MM.1S (cell line): ENCODE measurements around the gene LAP3.
A peak's percentile ranks its signal among the peaks of the same experiment; 100 is the strongest.

Experiments used
- DNase-seq: peaks from one replicate; pipeline ENCODE4 v3.0.0-alpha.2; 2015
- H2AFZ ChIP-seq: fragments of 300-600 bp; sonication (generic); 2 replicates; pipeline ENCODE4 v1.6.0; 2016; ENCODE audit warnings: antibody characterized with exemption, low read length
- H3F3A ChIP-seq: fragments of 300-600 bp; sonication (generic); 2 replicates; pipeline ENCODE4 v1.6.1; 2016; ENCODE audit warnings: mild to moderate bottlenecking, antibody characterized with exemption, low read length, moderate library complexity, mixed read lengths; ENCODE audit not compliant: insufficient read depth
- H3K27ac ChIP-seq: fragments of 300-600 bp; sonication (generic); 2 replicates; pipeline ENCODE4 v1.5.1; 2016; ENCODE audit warnings: mild to moderate bottlenecking, low read length
- H3K27me3 ChIP-seq: fragments of 300-600 bp; sonication (generic); replicated peaks from 2 replicates; pipeline ENCODE4 v1.6.0; 2016; ENCODE audit warnings: low read length; ENCODE audit not compliant: insufficient read depth
- H3K36me3 ChIP-seq: fragments of 300-600 bp; sonication (generic); replicated peaks from 2 replicates; pipeline ENCODE4 v1.6.1; 2016; ENCODE audit warnings: mild to moderate bottlenecking, low read length, mixed read lengths; ENCODE audit not compliant: insufficient read depth
- H3K4me1 ChIP-seq: fragments of 300-600 bp; sonication (generic); 2 replicates; pipeline ENCODE4 v1.6.1; 2016; ENCODE audit warnings: low read length, mixed read lengths
- H3K4me2 ChIP-seq: fragments of 300-600 bp; sonication (generic); 2 replicates; pipeline ENCODE4 v1.6.0; 2016; ENCODE audit warnings: low read depth, low read length
- H3K4me3 ChIP-seq: fragments of 300-600 bp; sonication (generic); 2 replicates; pipeline ENCODE4 v1.5.1; 2016; ENCODE audit warnings: low read length, mixed read lengths
- H3K79me2 ChIP-seq: fragments of 300-600 bp; sonication (generic); 2 replicates; pipeline ENCODE4 v1.6.1; 2016; ENCODE audit warnings: mixed run types, low read length, mixed read lengths
- H3K9ac ChIP-seq: fragments of 300-600 bp; sonication (generic); 2 replicates; pipeline ENCODE4 v1.6.1; 2016; ENCODE audit warnings: low read length, mixed read lengths
- H3K9me2 ChIP-seq: fragments of 300-600 bp; sonication (generic); replicated peaks from 2 replicates; pipeline ENCODE4 v1.6.1; 2016; ENCODE audit warnings: mild to moderate bottlenecking, low read length, mixed read lengths; ENCODE audit not compliant: insufficient read depth
- H3K9me3 ChIP-seq: fragments of 300-600 bp; sonication (generic); replicated peaks from 2 replicates; pipeline ENCODE4 v1.6.1; 2016; ENCODE audit warnings: mild to moderate bottlenecking, low read length, mixed read lengths; ENCODE audit not compliant: insufficient read depth
- H4K20me1 ChIP-seq: fragments of 300-600 bp; sonication (generic); 2 replicates; pipeline ENCODE4 v1.6.1; 2016; ENCODE audit warnings: mild to moderate bottlenecking, low read length, moderate library complexity, mixed read lengths; ENCODE audit not compliant: insufficient read depth
- EZH2 ChIP-seq: fragments of 300-600 bp; sonication (generic); optimal IDR thresholded peaks from 2 replicates; pipeline ENCODE3; 2017; ENCODE audit warnings: low read depth, mild to moderate bottlenecking, antibody characterized with exemption, low read length, mixed read lengths
- EZH2phosphoT487 ChIP-seq: fragments of 300-600 bp; sonication (generic); IDR thresholded peaks from 2 replicates; pipeline ENCODE4 v1.6.1; 2018; ENCODE audit warnings: antibody characterized with exemption, low read length
- TF ChIP-seq, protein P1 (sequence below): fragments of 300-600 bp; sonication (generic); IDR thresholded peaks from 2 replicates; pipeline ENCODE4 v1.5.1; 2016; ENCODE audit warnings: antibody characterized with exemption, low read length, mixed read lengths

Gene LAP3

DNA sequence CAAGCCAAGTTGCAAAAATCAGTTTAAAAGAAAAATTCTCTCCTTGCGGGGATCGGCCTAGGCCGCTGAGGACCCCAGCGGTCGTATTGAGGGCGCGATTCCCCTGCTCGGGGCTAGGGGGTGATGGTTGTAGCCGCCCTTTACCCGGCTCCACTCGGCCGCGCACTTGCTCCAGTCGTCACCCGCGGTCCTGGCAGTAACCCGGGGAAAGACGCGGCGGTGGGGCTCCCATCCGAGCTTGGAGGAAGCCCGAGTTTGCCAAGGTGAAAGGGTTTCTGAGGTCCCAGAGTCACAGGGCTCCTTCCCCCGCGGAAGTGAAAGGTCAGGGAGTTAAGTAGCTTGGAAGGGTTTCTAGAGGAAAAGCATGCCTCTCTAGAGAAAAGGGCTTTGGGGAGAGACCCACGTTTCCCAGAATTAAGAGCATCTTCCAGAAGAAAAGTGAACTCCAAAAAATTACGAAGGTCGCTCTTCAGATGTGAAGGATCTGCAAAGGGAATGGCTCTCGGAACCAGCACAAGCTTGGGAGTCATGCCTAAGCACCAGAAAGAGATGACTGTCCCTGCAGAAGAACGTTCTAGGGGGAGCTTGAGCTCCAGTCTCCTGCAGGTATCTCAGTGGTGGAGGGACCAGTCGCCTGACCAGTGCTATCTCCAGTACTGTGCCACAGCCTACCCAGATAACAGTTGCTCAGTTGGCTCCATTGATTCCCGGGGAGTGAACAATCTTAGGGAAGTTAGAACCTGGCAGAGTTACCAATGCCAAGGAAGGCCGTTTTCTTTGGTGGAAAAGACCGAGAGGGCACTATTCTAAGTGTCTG lies 875 bp downstream of the LAP3 start:
- peak overlapping the region; percentile 97 for H3K9ac ChIP-seq
- peak overlapping the region; percentile 50 for H2AFZ ChIP-seq
- H3K79me2 ChIP-seq, result peaks cover 52% of the 10 kb centered on the region
- H3K4me3 ChIP-seq, result peak overlapping the region; percentile 93
- peaks cover 23% of the 10 kb centered on the region for H3K4me1 ChIP-seq
- H3K4me2 ChIP-seq, result peak overlapping the region; percentile 76
- H3K36me3 ChIP-seq, result peaks cover 15% of the 10 kb centered on the region; the same call in 1 of the 2 replicates
- H3K27me3 ChIP-seq, result no peaks in the 10 kb centered on the region
- H3K27ac ChIP-seq, result peak overlapping the region; percentile 96
- H3K9me3 ChIP-seq, result no peaks in the 10 kb centered on the region
- no peaks in the 10 kb centered on the region for H4K20me1 ChIP-seq
- peak; percentile 35 for DNase-seq
- no peaks in the 10 kb centered on the region for H3K9me2 ChIP-seq
- TF ChIP-seq, protein P1, sequence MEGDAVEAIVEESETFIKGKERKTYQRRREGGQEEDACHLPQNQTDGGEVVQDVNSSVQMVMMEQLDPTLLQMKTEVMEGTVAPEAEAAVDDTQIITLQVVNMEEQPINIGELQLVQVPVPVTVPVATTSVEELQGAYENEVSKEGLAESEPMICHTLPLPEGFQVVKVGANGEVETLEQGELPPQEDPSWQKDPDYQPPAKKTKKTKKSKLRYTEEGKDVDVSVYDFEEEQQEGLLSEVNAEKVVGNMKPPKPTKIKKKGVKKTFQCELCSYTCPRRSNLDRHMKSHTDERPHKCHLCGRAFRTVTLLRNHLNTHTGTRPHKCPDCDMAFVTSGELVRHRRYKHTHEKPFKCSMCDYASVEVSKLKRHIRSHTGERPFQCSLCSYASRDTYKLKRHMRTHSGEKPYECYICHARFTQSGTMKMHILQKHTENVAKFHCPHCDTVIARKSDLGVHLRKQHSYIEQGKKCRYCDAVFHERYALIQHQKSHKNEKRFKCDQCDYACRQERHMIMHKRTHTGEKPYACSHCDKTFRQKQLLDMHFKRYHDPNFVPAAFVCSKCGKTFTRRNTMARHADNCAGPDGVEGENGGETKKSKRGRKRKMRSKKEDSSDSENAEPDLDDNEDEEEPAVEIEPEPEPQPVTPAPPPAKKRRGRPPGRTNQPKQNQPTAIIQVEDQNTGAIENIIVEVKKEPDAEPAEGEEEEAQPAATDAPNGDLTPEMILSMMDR, result peak; percentile 14
- no peak for TF ChIP-seq EZH2
- peaks cover 34% of the 10 kb centered on the region for H3F3A ChIP-seq

DNA sequence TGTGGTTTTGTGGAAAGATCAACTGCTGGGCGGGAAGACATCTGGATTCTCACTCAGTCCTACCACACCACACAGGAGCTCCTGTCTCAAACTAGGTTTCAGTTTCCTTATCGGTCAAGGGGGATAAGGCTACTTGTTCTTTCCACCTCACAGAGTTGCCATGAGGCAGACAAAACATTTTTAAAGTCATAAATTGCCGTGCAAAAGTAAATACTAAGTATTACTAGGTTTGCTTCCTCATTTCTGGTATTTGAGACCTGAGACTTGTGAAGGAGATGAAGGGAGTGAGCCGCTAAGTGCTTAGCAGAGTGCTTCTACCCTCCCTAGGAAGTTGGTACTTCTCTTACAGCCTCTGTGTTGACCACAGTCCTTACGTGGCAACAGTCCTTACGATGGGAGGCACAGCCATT lies 1.5 kb downstream of the LAP3 start:
- peak; percentile 74 for DNase-seq
- peak overlapping the region; percentile 93 for H3K4me3 ChIP-seq
- peaks cover 34% of the 10 kb centered on the region for H3F3A ChIP-seq
- peaks cover 15% of the 10 kb centered on the region; the same call in 1 of the 2 replicates for H3K36me3 ChIP-seq
- no peaks in the 10 kb centered on the region for H4K20me1 ChIP-seq
- H3K9ac ChIP-seq, result peak overlapping the region; percentile 97
- H3K9me2 ChIP-seq, result no peaks in the 10 kb centered on the region
- H3K4me2 ChIP-seq, result peak overlapping the region; percentile 76
- H3K27me3 ChIP-seq, result no peaks in the 10 kb centered on the region
- TF ChIP-seq, protein P1, result no peak
- no peak for TF ChIP-seq EZH2
- no peak for TF ChIP-seq EZH2phosphoT487
- H3K27ac ChIP-seq, result peak overlapping the region; percentile 96
- H3K4me1 ChIP-seq, result peaks cover 23% of the 10 kb centered on the region
- H2AFZ ChIP-seq, result peak overlapping the region; percentile 50; the same call in 1 of the 2 replicates
- no peaks in the 10 kb centered on the region for H3K9me3 ChIP-seq
- peaks cover 52% of the 10 kb centered on the region for H3K79me2 ChIP-seq

DNA sequence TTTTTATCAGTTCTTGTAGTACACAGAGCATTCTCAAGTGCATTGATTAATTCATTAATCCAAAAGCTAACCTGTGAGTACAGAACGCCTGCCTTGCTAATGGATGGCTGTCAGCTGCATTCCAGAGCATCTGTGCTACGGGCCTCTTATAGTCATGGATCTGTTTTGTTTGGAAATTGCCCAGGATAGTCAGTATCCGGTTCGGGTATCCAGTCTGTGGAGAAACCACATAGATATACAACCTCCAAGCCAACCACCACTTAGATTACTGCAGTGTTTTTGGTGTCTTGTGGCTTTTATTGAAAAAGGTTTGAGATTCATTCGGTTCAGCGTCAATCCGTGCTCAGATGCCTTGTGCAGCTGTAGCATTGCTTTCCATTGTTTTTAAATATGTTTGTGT lies 4.0 kb downstream of the LAP3 start:
- H4K20me1 ChIP-seq, result no peaks in the 10 kb centered on the region
- TF ChIP-seq, protein P1, result no peak
- TF ChIP-seq EZH2phosphoT487 (no peak), EZH2 (no peak)
- peaks cover 64% of the 10 kb centered on the region for H3K79me2 ChIP-seq

More for the DNA sequence above, 4.0 kb downstream of the LAP3 start:
- Histone ChIP-seq H3F3A (peaks cover 30% of the 10 kb centered on the region), H3K27me3 (no peaks in the 10 kb centered on the region), H2AFZ (no peak overlapping the region), H3K27ac (no peak overlapping the region), H3K4me3 (no peak overlapping the region), H3K9me3 (no peaks in the 10 kb centered on the region), H3K4me2 (no peak overlapping the region), H3K9ac (no peak overlapping the region), H3K4me1 (peaks cover 20% of the 10 kb centered on the region), H3K9me2 (no peaks in the 10 kb centered on the region), H3K36me3 (peaks cover 20% of the 10 kb centered on the region)
- no peak for DNase-seq
